DMS53 treated with DMSO at 0.1 percent for 48 hours (cell line): ENCODE data around the gene MT1H.
"Not testable (repeated sequence)": the region's sequence is repeated elsewhere in the genome, so short reads cannot be mapped to it uniquely, and the experiment has no call there.

Experiments used
- DNase-seq: peaks from one replicate; lab custom pipeline; 2025; ENCODE audit not compliant: unreplicated experiment; lab: John Stamatoyannopoulos, UW

The MT1H gene

GRCh38 chr16:56717532-56717931, 47.9 kb downstream of the MT1H start:
- DNase-seq = not testable (repeated sequence)
